Loucy (cell line): ENCODE data around the gene DGAT2.

Experiments used
- H2AFZ ChIP-seq: fragments of 200-600 bp; sonication (generic); 2 replicates; pipeline ENCODE4 v1.6.0; 2016; ENCODE audit warnings: antibody characterized with exemption, mild to moderate bottlenecking, low read length, moderate library complexity
- H3F3A ChIP-seq: fragments of 200-600 bp; 2 replicates; pipeline ENCODE4 v1.6.0; 2016; ENCODE audit warnings: antibody characterized with exemption, low read depth, mild to moderate bottlenecking
- H3K27me3 ChIP-seq: fragments of 200-600 bp; sonication (generic); 2 replicates; pipeline ENCODE4 v1.6.1; 2014; ENCODE audit warnings: low read length, mild to moderate bottlenecking; ENCODE audit not compliant: insufficient read depth, poor library complexity, severe bottlenecking
- H3K36me3 ChIP-seq: fragments of 200-600 bp; sonication (generic); 2 replicates; pipeline ENCODE4 v1.6.1; 2016; ENCODE audit warnings: low read length; ENCODE audit not compliant: insufficient read depth
- H3K4me1 ChIP-seq: fragments of 200-600 bp; sonication (generic); 2 replicates; pipeline ENCODE4 v1.5.1; 2014; ENCODE audit warnings: low read length, mild to moderate bottlenecking; ENCODE audit not compliant: insufficient read depth, poor library complexity, severe bottlenecking
- H3K4me2 ChIP-seq: fragments of 200-600 bp; sonication (generic); 2 replicates; pipeline ENCODE4 v1.6.0; 2014; ENCODE audit warnings: antibody characterized with exemption, low read length, low read depth, mild to moderate bottlenecking; ENCODE audit not compliant: poor library complexity, severe bottlenecking
- H3K4me3 ChIP-seq: fragments of 200-600 bp; sonication (generic); 2 replicates; pipeline ENCODE4 v1.5.1; 2014; ENCODE audit warnings: low read length, mild to moderate bottlenecking, mixed read lengths; ENCODE audit not compliant: poor library complexity, severe bottlenecking
- H3K79me2 ChIP-seq: fragments of 200-600 bp; sonication (generic); 2 replicates; pipeline ENCODE4 v1.6.1; 2014; ENCODE audit warnings: low read length; ENCODE audit not compliant: insufficient read depth
- H3K9ac ChIP-seq: fragments of 200-600 bp; sonication (generic); 2 replicates; pipeline ENCODE4 v1.6.0; 2014; ENCODE audit warnings: mild to moderate bottlenecking, low read depth, low read length, moderate library complexity; ENCODE audit not compliant: poor library complexity, severe bottlenecking
- H3K9me2 ChIP-seq: fragments of 200-600 bp; sonication (generic); replicated peaks from 2 replicates; pipeline ENCODE4 v1.6.1; 2016; ENCODE audit warnings: low read depth, low read length, mixed read lengths
- H3K9me3 ChIP-seq: fragments of 200-600 bp; sonication (generic); 2 replicates; pipeline ENCODE4 v1.6.1; 2014; ENCODE audit warnings: mild to moderate bottlenecking, antibody characterized with exemption, low read length, low read depth; ENCODE audit not compliant: insufficient read depth
- H4K20me1 ChIP-seq: fragments of 200-600 bp; sonication (generic); 2 replicates; pipeline ENCODE4 v1.6.0; 2014; ENCODE audit warnings: antibody characterized with exemption, low read length, mild to moderate bottlenecking; ENCODE audit not compliant: insufficient read depth, poor library complexity, severe bottlenecking
- EZH2phosphoT487 ChIP-seq: fragments of 200-600 bp; IDR thresholded peaks from 2 replicates; pipeline ENCODE4 v1.6.1; 2018; ENCODE audit warnings: antibody characterized with exemption, mild to moderate bottlenecking, moderate library complexity, borderline replicate concordance
- TF ChIP-seq, protein P1 (sequence below): fragments of 200-600 bp; sonication (generic); conservative IDR thresholded peaks from 2 replicates; pipeline ENCODE4 v1.5.1; 2014; ENCODE audit warnings: mild to moderate bottlenecking, antibody characterized with exemption, low read length

The DGAT2 gene

GRCh38 chr11:75763846-75764245 lies 4.7 kb upstream of the DGAT2 start:
- peaks cover 9% of the 10 kb centered on the region for H3K4me1 ChIP-seq
- no peaks in the 10 kb centered on the region for H3K9me2 ChIP-seq
- H3K4me2 ChIP-seq = no peak overlapping the region
- no peaks in the 10 kb centered on the region for H3K79me2 ChIP-seq
- no peak overlapping the region for H3K4me3 ChIP-seq
- no peaks in the 10 kb centered on the region for H3K27me3 ChIP-seq
- no peaks in the 10 kb centered on the region for H3F3A ChIP-seq
- no peaks in the 10 kb centered on the region for H4K20me1 ChIP-seq
- no peak overlapping the region for H3K9ac ChIP-seq
- TF ChIP-seq, protein P1, sequence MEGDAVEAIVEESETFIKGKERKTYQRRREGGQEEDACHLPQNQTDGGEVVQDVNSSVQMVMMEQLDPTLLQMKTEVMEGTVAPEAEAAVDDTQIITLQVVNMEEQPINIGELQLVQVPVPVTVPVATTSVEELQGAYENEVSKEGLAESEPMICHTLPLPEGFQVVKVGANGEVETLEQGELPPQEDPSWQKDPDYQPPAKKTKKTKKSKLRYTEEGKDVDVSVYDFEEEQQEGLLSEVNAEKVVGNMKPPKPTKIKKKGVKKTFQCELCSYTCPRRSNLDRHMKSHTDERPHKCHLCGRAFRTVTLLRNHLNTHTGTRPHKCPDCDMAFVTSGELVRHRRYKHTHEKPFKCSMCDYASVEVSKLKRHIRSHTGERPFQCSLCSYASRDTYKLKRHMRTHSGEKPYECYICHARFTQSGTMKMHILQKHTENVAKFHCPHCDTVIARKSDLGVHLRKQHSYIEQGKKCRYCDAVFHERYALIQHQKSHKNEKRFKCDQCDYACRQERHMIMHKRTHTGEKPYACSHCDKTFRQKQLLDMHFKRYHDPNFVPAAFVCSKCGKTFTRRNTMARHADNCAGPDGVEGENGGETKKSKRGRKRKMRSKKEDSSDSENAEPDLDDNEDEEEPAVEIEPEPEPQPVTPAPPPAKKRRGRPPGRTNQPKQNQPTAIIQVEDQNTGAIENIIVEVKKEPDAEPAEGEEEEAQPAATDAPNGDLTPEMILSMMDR = no peak
- TF ChIP-seq EZH2phosphoT487 = no peak
- H2AFZ ChIP-seq = no peak overlapping the region
- no peaks in the 10 kb centered on the region for H3K36me3 ChIP-seq
- no peaks in the 10 kb centered on the region for H3K9me3 ChIP-seq

DNA sequence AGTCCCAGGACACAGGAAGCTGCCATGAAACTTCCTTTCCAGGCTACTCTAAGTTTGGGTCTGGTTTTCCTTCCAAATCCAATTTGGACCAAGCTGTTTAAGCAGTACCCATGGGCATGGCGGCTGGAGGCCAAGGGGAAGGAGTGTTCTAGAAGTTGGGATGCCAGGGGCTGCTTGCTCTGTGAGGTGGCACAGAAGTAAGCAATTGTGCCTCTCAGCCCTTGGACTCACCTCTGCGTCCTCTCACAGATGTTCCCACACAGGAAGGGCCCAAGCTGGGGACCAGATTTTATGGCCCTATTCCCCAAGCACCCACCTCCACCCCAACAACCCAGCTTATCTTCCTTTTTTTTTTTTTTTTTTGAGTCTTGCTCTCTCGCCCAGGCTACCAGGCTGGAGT lies 3.5 kb upstream of the DGAT2 start:
- Histone ChIP-seq H3K36me3 (no peaks in the 10 kb centered on the region), H3K9me2 (no peaks in the 10 kb centered on the region), H3K4me3 (no peak overlapping the region), H2AFZ (no peak overlapping the region), H3K9me3 (no peaks in the 10 kb centered on the region), H3K79me2 (no peaks in the 10 kb centered on the region), H3K4me1 (peaks cover 21% of the 10 kb centered on the region), H3F3A (no peaks in the 10 kb centered on the region), H4K20me1 (no peaks in the 10 kb centered on the region), H3K9ac (no peak overlapping the region), H3K4me2 (no peak overlapping the region), H3K27me3 (no peaks in the 10 kb centered on the region)
- TF ChIP-seq, protein P1 = no peak
- TF ChIP-seq EZH2phosphoT487 = no peak

- no peak for TF ChIP-seq EZH2phosphoT487
- TF ChIP-seq, protein P1 = no peak
- no peak overlapping the region for H2AFZ ChIP-seq
These were observed 1.9 kb upstream of the DGAT2 start for GRCh38 chr11:75766443-75767227.

More at GRCh38 chr11:75766443-75767227, 1.9 kb upstream of the DGAT2 start:
- no peaks in the 10 kb centered on the region for H4K20me1 ChIP-seq
- no peaks in the 10 kb centered on the region for H3K79me2 ChIP-seq
- H3K4me2 ChIP-seq = no peak overlapping the region
- no peaks in the 10 kb centered on the region for H3K9me2 ChIP-seq
- H3K4me3 ChIP-seq = no peak overlapping the region
- H3K27me3 ChIP-seq = no peaks in the 10 kb centered on the region
- H3K9me3 ChIP-seq = no peaks in the 10 kb centered on the region
- no peaks in the 10 kb centered on the region for H3F3A ChIP-seq
- H3K36me3 ChIP-seq = no peaks in the 10 kb centered on the region
- H3K9ac ChIP-seq = no peak overlapping the region
- peaks cover 24% of the 10 kb centered on the region for H3K4me1 ChIP-seq
